B cell (primary cell): ENCODE results near the gene RHOV. TPM values are rescaled to one million over a fixed set of nuclear protein-coding genes. Genes with fewer than 3 reads are reported as not detected.

Source experiments
- ATAC-seq: fragments of 200-7000 bp; cut with Tn5 transposase; one replicate; pipeline ENCODE4 v1.10.0; 2021; ENCODE audit warnings: low read depth, mild to moderate bottlenecking, moderate number of reproducible peaks, moderate library complexity
- CTCF ChIA-PET: fragments of 350-600 bp; sonication (Branson Sonifier 250); formaldehyde crosslinking; loops from one replicate; lab custom pipeline; 2021; ENCODE audit warnings: antibody characterized with exemption, inconsistent platforms; lab: Charles Lee
- POLR2A ChIA-PET: fragments of 350-600 bp; sonication (Branson Sonifier 250); formaldehyde crosslinking; loops from one replicate; lab custom pipeline; 2021; ENCODE audit warnings: antibody characterized with exemption; lab: Charles Lee
- DNase-seq: peaks from one replicate; pipeline ENCODE4 v3.0.0; 2013
- H2AFZ ChIP-seq: 2 replicates; pipeline ENCODE4 v1.6.1; 2012; ENCODE audit warnings: mild to moderate bottlenecking, low read depth, low read length; ENCODE audit not compliant: insufficient read depth, poor library complexity, severe bottlenecking
- H3K27ac ChIP-seq, 2 donors: 1 replicate in 1 of 2; 2 replicates in 1 of 2; pipeline ENCODE4 v1.5.1; 2012 to 2013; ENCODE audit warnings: low read length in 2 of 2, mild to moderate bottlenecking in 2 of 2, moderate library complexity in 1 of 2
- H3K27me3 ChIP-seq, 4 experiments: fragments of 200-600 bp in 1 of 4; sonication (generic) in 1 of 4; replicated peaks in 1 of 4; 1 replicate in 2 of 4; 2 replicates in 2 of 4; pipeline versions ENCODE4 v1.6.1 to v1.7.0; 2013 to 2016; ENCODE audit warnings: low read length in 3 of 4, mild to moderate bottlenecking in 2 of 4, mixed read lengths in 1 of 4, moderate library complexity in 1 of 4; ENCODE audit not compliant: insufficient read depth in 4 of 4, control insufficient read depth in 3 of 4; ENCODE audit errors: control extremely low read depth in 1 of 4
- H3K36me3 ChIP-seq, 2 experiments: replicated peaks in 1 of 2; 1 replicate in 1 of 2; 2 replicates in 1 of 2; pipeline versions ENCODE4 v1.6.1 to v1.7.1; 2013; ENCODE audit warnings: low read length in 1 of 2; ENCODE audit not compliant: insufficient read depth in 2 of 2, control insufficient read depth in 1 of 2; ENCODE audit errors: control extremely low read depth in 1 of 2, extremely low read depth in 1 of 2
- H3K4me1 ChIP-seq, 2 donors: fragments of 200-600 bp in 1 of 2; sonication (generic) in 1 of 2; 1 replicate in 1 of 2; 2 replicates in 1 of 2; pipeline versions ENCODE4 v1.5.1 to v1.6.1; 2013 to 2017; ENCODE audit warnings: low read length in 2 of 2; ENCODE audit not compliant: control insufficient read depth in 2 of 2, insufficient read depth in 2 of 2
- H3K4me2 ChIP-seq: replicated peaks from 2 replicates; pipeline ENCODE3; 2012; ENCODE audit warnings: mild to moderate bottlenecking, low read depth, low read length; ENCODE audit not compliant: poor library complexity, severe bottlenecking
- H3K4me3 ChIP-seq, 5 experiments: fragments of 200-600 bp in 1 of 5; sonication (generic) in 1 of 5; 1 replicate in 3 of 5; 2 replicates in 2 of 5; pipeline versions ENCODE4 v1.5.1 to v1.7.0; 2011 to 2016; ENCODE audit warnings: low read length in 4 of 5, mild to moderate bottlenecking in 4 of 5, low read depth in 2 of 5, control low read depth in 1 of 5, moderate library complexity in 1 of 5; ENCODE audit not compliant: insufficient read depth in 1 of 5; ENCODE audit errors: control extremely low read depth in 1 of 5, extremely low read depth in 1 of 5
- H3K79me2 ChIP-seq: fragments of 200-600 bp; sonication (generic); one replicate; pipeline ENCODE4 v1.6.0; 2016; ENCODE audit warnings: low read length; ENCODE audit not compliant: control insufficient read depth, insufficient read depth
- H3K9ac ChIP-seq: fragments of 200-600 bp; sonication (generic); 2 replicates; pipeline ENCODE4 v1.6.1; 2017; ENCODE audit warnings: mild to moderate bottlenecking, low read length, moderate library complexity
- H3K9me3 ChIP-seq, 3 donors: one replicate each; pipeline versions ENCODE4 v1.6.1 to v1.7.1; 2013; ENCODE audit warnings: low read length in 2 of 3; ENCODE audit not compliant: control insufficient read depth in 2 of 3, insufficient read depth in 1 of 3; ENCODE audit errors: control extremely low read depth in 1 of 3
- H4K20me1 ChIP-seq: 2 replicates; pipeline ENCODE4 v1.6.0; 2012; ENCODE audit warnings: mild to moderate bottlenecking, low read length; ENCODE audit not compliant: insufficient read depth, control insufficient read depth, poor library complexity, severe bottlenecking
- H3K27ac Mint-ChIP-seq: one replicate; pipeline ENCODE4 v1.8.0; 2021; ENCODE audit warnings: mixed read lengths
- H3K27me3 Mint-ChIP-seq: one replicate; pipeline ENCODE4 v1.8.0; 2021; ENCODE audit warnings: mixed read lengths
- H3K4me1 Mint-ChIP-seq: one replicate; pipeline ENCODE4 v1.8.0; 2021; ENCODE audit warnings: mixed read lengths
- H3K4me3 Mint-ChIP-seq: one replicate; pipeline ENCODE4 v1.8.0; 2021; ENCODE audit warnings: mixed read lengths
- H3K9me3 Mint-ChIP-seq: one replicate; pipeline ENCODE4 v1.8.0; 2022; ENCODE audit warnings: mixed read lengths; ENCODE audit not compliant: insufficient read depth
- EZH2 ChIP-seq: IDR thresholded peaks from 2 replicates; pipeline ENCODE4 v1.6.1; 2012; ENCODE audit warnings: borderline replicate concordance, low read depth, mild to moderate bottlenecking, moderate library complexity, low read length; ENCODE audit not compliant: insufficient read depth, poor library complexity, severe bottlenecking
- WGBS: methylation state at CpG from one replicate; pipeline ENCODE4 v1.1.5; 2013; ENCODE audit warnings: missing lambda C conversion rate; ENCODE audit not compliant: insufficient coverage; 5-methylcytosine and 5-hydroxymethylcytosine counted together
- intact Hi-C: fragments of 100-400 bp; cut with micrococcal nuclease; formaldehyde crosslinking; loops from one replicate; pipeline ENCODE4 v1.10.0; 2022
- polyA plus RNA-seq: library from polyadenylated mRNA; depleted of rRNA; stranded (reverse); fragments of >200 nt; gene quantifications from 2 replicates; pipeline ENCODE4 v1.2.3, GENCODE V29; 2012
- total RNA-seq, 2 donors: library from RNA; stranded (reverse); fragments of 120-200 nt in 1 of 2; gene quantifications; 1 replicate in 1 of 2; 2 replicates in 1 of 2; pipeline versions ENCODE4 v1.2.3 to v1.2.4, GENCODE V29; 2013 to 2022
- TF ChIP-seq, protein P1 (sequence below): fragments of 200-600 bp; IDR thresholded peaks from one replicate; pipeline ENCODE4 v1.8.0; 2022; ENCODE audit warnings: antibody characterized with exemption, mild to moderate bottlenecking

RHOV gene
- total and polyA plus RNA-seq, 2 donors (not counting 1 experiment from before 2014, with no cell fraction given), result 0.54 TPM; not detected in 1

DNA sequence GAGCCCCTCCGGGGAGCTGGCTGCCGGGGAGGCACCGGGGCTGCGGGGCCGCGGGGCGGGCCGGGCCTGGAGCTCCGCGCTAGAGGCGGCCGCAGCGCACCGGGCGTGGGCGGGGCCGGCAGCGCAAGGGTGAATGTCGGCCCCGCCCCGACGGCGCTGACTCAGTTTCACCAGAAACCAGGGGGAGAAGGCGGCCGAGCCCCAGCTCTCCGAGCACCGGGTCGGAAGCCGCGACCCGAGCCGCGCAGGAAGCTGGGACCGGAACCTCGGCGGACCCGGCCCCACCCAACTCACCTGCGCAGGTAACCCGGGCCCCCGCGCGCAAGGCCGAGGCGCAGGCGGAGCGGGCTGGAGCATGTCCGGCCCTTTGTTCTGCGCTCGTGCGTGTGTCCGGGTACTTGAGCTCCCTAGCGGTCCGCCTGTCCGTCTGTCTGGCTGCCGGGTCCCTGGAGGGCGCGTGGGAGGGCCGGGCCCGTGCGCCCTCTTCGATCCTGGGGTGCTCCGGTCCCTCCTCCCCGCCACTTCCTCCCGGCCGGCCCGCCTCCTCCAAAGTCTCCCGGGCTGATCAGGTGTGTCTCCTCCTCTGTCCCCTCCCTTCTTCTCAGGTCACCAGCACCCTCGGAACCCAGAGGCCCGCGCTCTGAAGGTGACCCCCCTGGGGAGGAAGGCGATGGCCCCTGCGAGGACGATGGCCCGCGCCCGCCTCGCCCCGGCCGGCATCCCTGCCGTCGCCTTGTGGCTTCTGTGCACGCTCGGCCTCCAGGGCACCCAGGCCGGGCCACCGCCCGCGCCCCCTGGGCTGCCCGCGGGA, 29.9 kb downstream of the RHOV start, which contains the start of gene SPINT1:
Gene SPINT1, plus strand, starts transcription at position 164 of the 811 bp plus-strand sequence. Its CDS starts 507 bp downstream, at position 671.
- H3K27me3 Mint-ChIP-seq, result no peaks in the 10 kb centered on the region
- Histone ChIP-seq H3K79me2 (no peaks in the 10 kb centered on the region), H3K27ac (no peak within 1 kb of the TSS), H3K4me1 (peaks cover 34 to 38% of the 10 kb centered on the region in 2 donors), H3K9me3 (no peaks in the 10 kb centered on the region), H2AFZ (peak within 1 kb of the TSS; percentile 84), H3K4me3 (peak within 1 kb of the TSS; percentile 32 to 80 (median 72)), H3K36me3 (no peaks in the 10 kb centered on the region), H4K20me1 (peaks cover 4% of the 10 kb centered on the region), H3K9ac (peak within 1 kb of the TSS; percentile 68), H3K27me3 (no peaks in the 10 kb centered on the region), H3K4me2 (peak within 1 kb of the TSS; percentile 80)
- CTCF ChIA-PET, result interaction anchor here (0.6 to 2.9 kb wide), 5 partner anchors 15 to 141 kb away, joined by 3 to 32 read pairs (median 4); partner anchors contain the start of gene VPS18
- peak within 1 kb of the TSS; percentile 94 for H3K4me3 Mint-ChIP-seq
- POLR2A ChIA-PET, result interaction anchor here (0.6 to 1.3 kb wide), 4 partner anchors 37 to 700 kb away, joined by 3 to 5 read pairs (median 4); partner anchors contain the start of genes CCDC32, DNAJC17, VPS18 and ZFYVE19
- TF ChIP-seq EZH2, result no peak
- TF ChIP-seq, protein P1, sequence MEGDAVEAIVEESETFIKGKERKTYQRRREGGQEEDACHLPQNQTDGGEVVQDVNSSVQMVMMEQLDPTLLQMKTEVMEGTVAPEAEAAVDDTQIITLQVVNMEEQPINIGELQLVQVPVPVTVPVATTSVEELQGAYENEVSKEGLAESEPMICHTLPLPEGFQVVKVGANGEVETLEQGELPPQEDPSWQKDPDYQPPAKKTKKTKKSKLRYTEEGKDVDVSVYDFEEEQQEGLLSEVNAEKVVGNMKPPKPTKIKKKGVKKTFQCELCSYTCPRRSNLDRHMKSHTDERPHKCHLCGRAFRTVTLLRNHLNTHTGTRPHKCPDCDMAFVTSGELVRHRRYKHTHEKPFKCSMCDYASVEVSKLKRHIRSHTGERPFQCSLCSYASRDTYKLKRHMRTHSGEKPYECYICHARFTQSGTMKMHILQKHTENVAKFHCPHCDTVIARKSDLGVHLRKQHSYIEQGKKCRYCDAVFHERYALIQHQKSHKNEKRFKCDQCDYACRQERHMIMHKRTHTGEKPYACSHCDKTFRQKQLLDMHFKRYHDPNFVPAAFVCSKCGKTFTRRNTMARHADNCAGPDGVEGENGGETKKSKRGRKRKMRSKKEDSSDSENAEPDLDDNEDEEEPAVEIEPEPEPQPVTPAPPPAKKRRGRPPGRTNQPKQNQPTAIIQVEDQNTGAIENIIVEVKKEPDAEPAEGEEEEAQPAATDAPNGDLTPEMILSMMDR, result no peak
- intact Hi-C loops, result loop anchor here (1.0 kb wide), 1 partner anchor 37 kb away; the partner anchor contains the start of genes DNAJC17 and ZFYVE19
- under 1% methylated on average over 89 of the region's 89 CpGs for WGBS
- ATAC-seq (peak; percentile 64), DNase-seq (peak; percentile 70)
- H3K4me1 Mint-ChIP-seq, result peaks cover 37% of the 10 kb centered on the region
- H3K9me3 Mint-ChIP-seq, result no peaks in the 10 kb centered on the region
- H3K27ac Mint-ChIP-seq, result peak within 1 kb of the TSS; percentile 92
